Activated CD8-positive, alpha-beta T cell treated with anti-CD3 and anti-CD28 coated beads for 36 hours (primary cell): ENCODE measurements around the gene NDRG2. TPM values are rescaled to one million over a fixed set of nuclear protein-coding genes. Genes with fewer than 3 reads are reported as not detected.

Experiments used
- ATAC-seq: fragments of 200-7000 bp; cut with Tn5 transposase; one replicate; pipeline ENCODE4 v1.10.0; 2021; ENCODE audit warnings: mild to moderate bottlenecking, moderate library complexity
- CTCF ChIA-PET: fragments of 350-600 bp; sonication (Branson Sonifier 250); formaldehyde crosslinking; loops from one replicate; lab custom pipeline; 2021; ENCODE audit warnings: antibody characterized with exemption; lab: Charles Lee
- POLR2A ChIA-PET: fragments of 350-600 bp; sonication (Branson Sonifier 250); formaldehyde crosslinking; loops from one replicate; lab custom pipeline; 2021; ENCODE audit warnings: antibody characterized with exemption; lab: Charles Lee
- DNase-seq: peaks from one replicate; pipeline ENCODE4 v3.0.0-alpha.2; 2020
- H3K27ac Mint-ChIP-seq: one replicate; pipeline ENCODE4 v1.8.0; 2021; ENCODE audit warnings: mild to moderate bottlenecking, mixed read lengths
- H3K27me3 Mint-ChIP-seq: one replicate; pipeline ENCODE4 v1.8.0; 2021; ENCODE audit warnings: mixed read lengths
- H3K36me3 Mint-ChIP-seq: one replicate; pipeline ENCODE4 v1.8.0; 2021; ENCODE audit warnings: low read depth, mixed read lengths
- H3K4me1 Mint-ChIP-seq: one replicate; pipeline ENCODE4 v1.8.0; 2021; ENCODE audit warnings: low read depth, mixed read lengths
- H3K4me3 Mint-ChIP-seq: one replicate; pipeline ENCODE4 v1.8.0; 2021; ENCODE audit warnings: mild to moderate bottlenecking, moderate library complexity, mixed read lengths
- H3K9me3 Mint-ChIP-seq: one replicate; pipeline ENCODE4 v1.8.0; 2021; ENCODE audit warnings: mixed read lengths
- intact Hi-C: fragments of 100-400 bp; cut with micrococcal nuclease; formaldehyde crosslinking; loops from one replicate; pipeline ENCODE4 v1.10.0; 2022
- total RNA-seq, 2 experiments: library from RNA; stranded (reverse); gene quantifications; one replicate each; pipeline ENCODE4 v1.2.3, GENCODE V29; 2021
- TF ChIP-seq, protein P1 (sequence below): fragments of 200-600 bp; IDR thresholded peaks from one replicate; pipeline ENCODE4 v1.8.0; 2022; ENCODE audit warnings: antibody characterized with exemption, mild to moderate bottlenecking

Gene NDRG2
- total RNA-seq = 1 to 10 TPM; 4.3 to 5.3 TPM

GRCh38 chr14:21024585-21025370 lies at the start of gene NDRG2:
Gene NDRG2, minus strand, starts transcription at chr14:21025061. Its CDS starts 1,746 bp downstream, at chr14:21023315.
- ATAC-seq (peak; percentile 77), DNase-seq (peak; percentile 73)
- ChIA-PET POLR2A (no interaction called here), CTCF (interaction anchor here (1.0 to 15.2 kb wide), 4 partner anchors 10 to 80 kb away, joined by 3 to 224 read pairs (median 14); partner anchors contain the start of gene ZNF219)
- Mint-ChIP-seq H3K27ac (peak within 1 kb of the TSS; percentile 41), H3K4me3 (peak within 1 kb of the TSS; percentile 78), H3K4me1 (peaks cover 12% of the 10 kb centered on the region), H3K27me3 (peaks cover 2% of the 10 kb centered on the region), H3K36me3 (no peaks in the 10 kb centered on the region), H3K9me3 (no peaks in the 10 kb centered on the region)
- TF ChIP-seq, protein P1, sequence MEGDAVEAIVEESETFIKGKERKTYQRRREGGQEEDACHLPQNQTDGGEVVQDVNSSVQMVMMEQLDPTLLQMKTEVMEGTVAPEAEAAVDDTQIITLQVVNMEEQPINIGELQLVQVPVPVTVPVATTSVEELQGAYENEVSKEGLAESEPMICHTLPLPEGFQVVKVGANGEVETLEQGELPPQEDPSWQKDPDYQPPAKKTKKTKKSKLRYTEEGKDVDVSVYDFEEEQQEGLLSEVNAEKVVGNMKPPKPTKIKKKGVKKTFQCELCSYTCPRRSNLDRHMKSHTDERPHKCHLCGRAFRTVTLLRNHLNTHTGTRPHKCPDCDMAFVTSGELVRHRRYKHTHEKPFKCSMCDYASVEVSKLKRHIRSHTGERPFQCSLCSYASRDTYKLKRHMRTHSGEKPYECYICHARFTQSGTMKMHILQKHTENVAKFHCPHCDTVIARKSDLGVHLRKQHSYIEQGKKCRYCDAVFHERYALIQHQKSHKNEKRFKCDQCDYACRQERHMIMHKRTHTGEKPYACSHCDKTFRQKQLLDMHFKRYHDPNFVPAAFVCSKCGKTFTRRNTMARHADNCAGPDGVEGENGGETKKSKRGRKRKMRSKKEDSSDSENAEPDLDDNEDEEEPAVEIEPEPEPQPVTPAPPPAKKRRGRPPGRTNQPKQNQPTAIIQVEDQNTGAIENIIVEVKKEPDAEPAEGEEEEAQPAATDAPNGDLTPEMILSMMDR = no peak
- intact Hi-C loops = no loop called here

DNA sequence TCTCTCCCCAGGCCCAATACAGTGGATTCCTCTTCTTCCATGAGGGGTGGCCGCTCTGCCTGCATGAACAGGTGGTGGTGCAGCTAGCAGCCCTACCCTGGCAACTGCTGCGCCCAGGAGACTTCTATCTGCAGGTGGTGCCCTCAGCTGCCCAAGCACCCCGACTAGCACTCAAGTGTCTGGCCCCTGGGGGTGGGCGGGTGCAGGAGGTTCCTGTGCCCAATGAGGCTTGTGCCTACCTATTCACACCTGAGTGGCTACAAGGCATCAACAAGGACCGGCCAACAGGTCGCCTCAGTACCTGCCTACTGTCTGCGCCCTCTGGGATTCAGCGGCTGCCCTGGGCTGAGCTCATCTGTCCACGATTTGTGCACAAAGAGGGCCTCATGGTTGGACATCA lies 49.1 kb upstream of the NDRG2 start:
- Mint-ChIP-seq H3K9me3 (no peaks in the 10 kb centered on the region), H3K4me3 (no peak overlapping the region), H3K36me3 (no peaks in the 10 kb centered on the region), H3K4me1 (peaks cover 27% of the 10 kb centered on the region), H3K27me3 (peaks cover 36% of the 10 kb centered on the region), H3K27ac (no peak overlapping the region)
- ChIA-PET POLR2A (interaction anchor here (1.1 kb wide), 1 partner anchor 18 kb away, joined by 3 read pairs; no protein-coding TSS in a partner anchor), CTCF (interaction anchor here (1.8 to 6.4 kb wide), 3 partner anchors 19 to 59 kb away, joined by 9 to 70 read pairs (median 32); no protein-coding TSS in a partner anchor)
- TF ChIP-seq, protein P1 = no peak
- ATAC-seq (no peak), DNase-seq (no peak)
- intact Hi-C loops = no loop called here

DNA sequence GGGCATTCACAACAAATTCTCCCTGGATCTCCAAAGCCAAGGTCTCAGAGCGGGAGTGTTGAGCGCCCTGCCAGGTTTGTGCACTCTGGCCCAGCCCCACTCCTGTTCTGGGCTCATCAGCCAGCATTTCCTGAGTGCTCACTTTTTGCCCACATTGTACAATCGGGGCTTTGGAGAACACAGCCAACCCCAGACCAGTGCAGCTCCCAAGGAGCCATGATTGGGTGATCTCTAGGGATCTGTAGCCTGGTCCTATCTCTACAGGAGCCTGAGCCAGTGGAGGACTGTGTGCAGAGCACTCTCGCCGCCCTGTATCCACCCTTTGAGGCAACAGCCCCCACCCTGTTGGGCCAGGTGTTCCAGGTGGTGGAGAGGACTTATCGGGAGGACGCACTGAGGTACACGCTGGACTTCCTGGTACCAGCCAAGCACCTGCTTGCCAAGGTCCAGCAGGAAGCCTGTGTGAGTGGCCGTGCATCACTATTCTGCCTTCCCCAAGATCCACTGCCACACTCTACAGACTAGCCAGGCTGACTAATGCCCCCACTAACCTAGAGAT lies 48.0 kb upstream of the NDRG2 start:
- TF ChIP-seq, protein P1 = no peak
- H3K4me3 Mint-ChIP-seq = no peak overlapping the region
- no peak for DNase-seq
- H3K27me3 Mint-ChIP-seq = peaks cover 45% of the 10 kb centered on the region
- H3K27ac Mint-ChIP-seq = no peak overlapping the region
- H3K4me1 Mint-ChIP-seq = peaks cover 31% of the 10 kb centered on the region
- no peak for ATAC-seq
- intact Hi-C loops = no loop called here
- H3K9me3 Mint-ChIP-seq = no peaks in the 10 kb centered on the region
- H3K36me3 Mint-ChIP-seq = no peaks in the 10 kb centered on the region
- POLR2A ChIA-PET = interaction anchor here (2.5 kb wide), 1 partner anchor 31 kb away, joined by 16 read pairs; no protein-coding TSS in a partner anchor
- CTCF ChIA-PET = interaction anchor here (1.2 to 6.4 kb wide), 3 partner anchors 15 to 58 kb away, joined by 5 to 70 read pairs (median 32); no protein-coding TSS in a partner anchor

- Mint-ChIP-seq H3K4me1 (peaks cover 31% of the 10 kb centered on the region), H3K36me3 (no peaks in the 10 kb centered on the region), H3K27me3 (peaks cover 51% of the 10 kb centered on the region), H3K9me3 (no peaks in the 10 kb centered on the region), H3K27ac (no peak overlapping the region), H3K4me3 (no peak overlapping the region)
- DNase-seq (no peak), ATAC-seq (no peak)
- CTCF ChIA-PET = interaction anchor here (0.9 to 6.4 kb wide), 8 partner anchors 10 to 57 kb away, joined by 3 to 70 read pairs (median 14); no protein-coding TSS in a partner anchor
- TF ChIP-seq, protein P1 = no peak
- intact Hi-C loops = no loop called here
- POLR2A ChIA-PET = interaction anchor here (1.2 to 2.5 kb wide), 2 partner anchors 10 to 32 kb away, joined by 3 to 16 read pairs; no protein-coding TSS in a partner anchor
These were observed 47.2 kb upstream of the NDRG2 start for GRCh38 chr14:21072031-21072473.
